ENCODE measurements around the gene CACNA1C.

GRCh38 chr12:2003676-2004112 is 49.1 kb upstream of the CACNA1C start:
- TF ChIP-seq CTCF (IDR thresholded peaks at IDR 0.05) (no peak), POLR2A (IDR thresholded peaks at IDR 0.05) (no peak)

Data from esophagus squamous epithelium (tissue), 4 donors.